SU-DHL-6 (cell line): ENCODE results near the gene COL12A1.

Experiments
- H2AFZ ChIP-seq: fragments of 200-600 bp; sonication (generic); 2 replicates; pipeline ENCODE4 v1.6.1; 2014; ENCODE audit warnings: low read depth, mild to moderate bottlenecking, moderate library complexity, mixed read lengths, antibody characterized with exemption, low read length; ENCODE audit not compliant: severe bottlenecking
- H3F3A ChIP-seq: fragments of 200-600 bp; shearing (Covaris generic); 2 replicates; pipeline ENCODE4 v1.6.0; 2016; ENCODE audit warnings: antibody characterized with exemption, mild to moderate bottlenecking; ENCODE audit not compliant: insufficient read depth
- H3K27ac ChIP-seq: fragments of 200-600 bp; sonication (generic); 2 replicates; pipeline ENCODE4 v1.5.1; 2016; ENCODE audit warnings: low read depth, mild to moderate bottlenecking, low read length, moderate library complexity, mixed read lengths
- H3K27me3 ChIP-seq: fragments of 200-600 bp; sonication (generic), shearing (Covaris generic); 2 replicates; pipeline ENCODE4 v1.6.0; 2014; ENCODE audit warnings: mild to moderate bottlenecking, low read length
- H3K36me3 ChIP-seq: fragments of 200-600 bp; sonication (generic); 2 replicates; pipeline ENCODE4 v1.6.1; 2014; ENCODE audit warnings: mild to moderate bottlenecking, low read length, mixed read lengths
- H3K4me2 ChIP-seq: fragments of 300-600, 200-600 bp; shearing (Covaris generic), sonication (generic); 2 replicates; pipeline ENCODE4 v1.6.0; 2014; ENCODE audit warnings: low read length, low read depth, mild to moderate bottlenecking; ENCODE audit not compliant: poor library complexity, severe bottlenecking
- H3K4me3 ChIP-seq: fragments of 200-600 bp; sonication (generic); 2 replicates; pipeline ENCODE4 v1.5.1; 2014; ENCODE audit warnings: antibody characterized with exemption, low read length, mild to moderate bottlenecking, mixed read lengths; ENCODE audit not compliant: insufficient read depth, poor library complexity, severe bottlenecking
- H3K79me2 ChIP-seq: fragments of 200-600 bp; sonication (generic); 2 replicates; pipeline ENCODE4 v1.6.1; 2014; ENCODE audit warnings: mild to moderate bottlenecking, low read length, moderate library complexity; ENCODE audit not compliant: insufficient read depth
- H3K9ac ChIP-seq: fragments of 200-600 bp; sonication (generic); 2 replicates; pipeline ENCODE4 v1.7.0; 2014; ENCODE audit warnings: mild to moderate bottlenecking, low read length
- H3K9me2 ChIP-seq: fragments of 200-600 bp; sonication (generic); replicated peaks from 2 replicates; pipeline ENCODE4 v1.6.1; 2014; ENCODE audit warnings: low read length; ENCODE audit not compliant: insufficient read depth
- H3K9me3 ChIP-seq: fragments of 200-600 bp; sonication (generic); 2 replicates; pipeline ENCODE4 v1.6.1; 2014; ENCODE audit warnings: low read length, mixed read lengths; ENCODE audit not compliant: insufficient read depth
- H4K20me1 ChIP-seq: fragments of 200-600 bp; sonication (generic); 2 replicates; pipeline ENCODE4 v1.6.1; 2014; ENCODE audit warnings: low read depth, mild to moderate bottlenecking, antibody characterized with exemption, low read length, moderate library complexity, mixed read lengths
- EZH2phosphoT487 ChIP-seq: fragments of 200-600 bp; sonication (generic), shearing (Covaris generic); conservative IDR thresholded peaks from 2 replicates; pipeline ENCODE4 v1.6.1; 2018; ENCODE audit warnings: mild to moderate bottlenecking, antibody characterized with exemption, low read length, moderate library complexity, mixed read lengths
- TF ChIP-seq, protein P1 (sequence below): fragments of 200-600 bp; sonication (generic); IDR thresholded peaks from one replicate; pipeline ENCODE4 v1.5.1; 2017; ENCODE audit warnings: antibody characterized with exemption, mild to moderate bottlenecking, low read length, moderate library complexity; ENCODE audit not compliant: insufficient read depth, poor library complexity, severe bottlenecking

Gene COL12A1

DNA sequence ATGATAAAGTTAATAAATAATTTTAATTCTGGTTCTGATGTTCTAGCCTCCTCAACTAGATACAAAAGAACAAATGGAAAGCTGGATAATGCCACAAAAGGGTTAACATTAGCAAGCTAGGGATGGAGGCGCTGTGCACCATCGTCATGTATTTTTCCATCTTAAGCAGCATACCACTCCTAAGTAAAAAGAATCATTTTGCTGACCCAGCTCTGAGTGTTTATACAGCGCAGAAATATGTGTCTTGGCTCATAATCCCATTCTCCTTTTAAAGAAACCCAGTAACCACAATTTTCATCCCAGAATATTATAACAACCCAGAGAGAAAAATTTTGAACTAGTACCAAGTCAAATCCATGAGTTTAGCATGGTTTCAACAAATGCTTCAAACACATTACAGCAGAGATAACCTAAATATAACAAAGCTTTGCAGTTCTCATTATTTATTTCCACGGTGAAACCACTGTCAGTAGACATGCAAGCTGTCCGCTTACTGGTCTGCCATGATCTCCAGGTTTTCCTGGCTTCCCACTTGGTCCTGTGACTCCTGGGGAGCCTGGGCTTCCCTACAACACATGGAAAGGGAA is 111.1 kb downstream of the COL12A1 start:
- Histone ChIP-seq H3K9me3 (no peaks in the 10 kb centered on the region), H3K27ac (no peak overlapping the region), H3K27me3 (no peaks in the 10 kb centered on the region), H4K20me1 (no peaks in the 10 kb centered on the region), H3K9ac (no peak overlapping the region), H3K4me3 (no peak overlapping the region), H3K4me2 (no peak overlapping the region), H3F3A (no peaks in the 10 kb centered on the region), H3K79me2 (no peaks in the 10 kb centered on the region), H2AFZ (no peak overlapping the region), H3K9me2 (no peaks in the 10 kb centered on the region), H3K36me3 (no peaks in the 10 kb centered on the region)
- TF ChIP-seq, protein P1, sequence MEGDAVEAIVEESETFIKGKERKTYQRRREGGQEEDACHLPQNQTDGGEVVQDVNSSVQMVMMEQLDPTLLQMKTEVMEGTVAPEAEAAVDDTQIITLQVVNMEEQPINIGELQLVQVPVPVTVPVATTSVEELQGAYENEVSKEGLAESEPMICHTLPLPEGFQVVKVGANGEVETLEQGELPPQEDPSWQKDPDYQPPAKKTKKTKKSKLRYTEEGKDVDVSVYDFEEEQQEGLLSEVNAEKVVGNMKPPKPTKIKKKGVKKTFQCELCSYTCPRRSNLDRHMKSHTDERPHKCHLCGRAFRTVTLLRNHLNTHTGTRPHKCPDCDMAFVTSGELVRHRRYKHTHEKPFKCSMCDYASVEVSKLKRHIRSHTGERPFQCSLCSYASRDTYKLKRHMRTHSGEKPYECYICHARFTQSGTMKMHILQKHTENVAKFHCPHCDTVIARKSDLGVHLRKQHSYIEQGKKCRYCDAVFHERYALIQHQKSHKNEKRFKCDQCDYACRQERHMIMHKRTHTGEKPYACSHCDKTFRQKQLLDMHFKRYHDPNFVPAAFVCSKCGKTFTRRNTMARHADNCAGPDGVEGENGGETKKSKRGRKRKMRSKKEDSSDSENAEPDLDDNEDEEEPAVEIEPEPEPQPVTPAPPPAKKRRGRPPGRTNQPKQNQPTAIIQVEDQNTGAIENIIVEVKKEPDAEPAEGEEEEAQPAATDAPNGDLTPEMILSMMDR, result no peak
- TF ChIP-seq EZH2phosphoT487, result no peak

GRCh38 chr6:75091467-75092190 is 114.2 kb downstream of the COL12A1 start:
- H2AFZ ChIP-seq, result no peak overlapping the region
- no peak overlapping the region for H3K9ac ChIP-seq
- H3K4me2 ChIP-seq, result no peak overlapping the region
- no peaks in the 10 kb centered on the region for H3K79me2 ChIP-seq
- no peaks in the 10 kb centered on the region for H3K27me3 ChIP-seq
- no peaks in the 10 kb centered on the region for H3F3A ChIP-seq
- no peaks in the 10 kb centered on the region for H3K9me2 ChIP-seq
- no peak overlapping the region for H3K27ac ChIP-seq
- no peaks in the 10 kb centered on the region for H3K36me3 ChIP-seq
- no peak overlapping the region for H3K4me3 ChIP-seq
- no peaks in the 10 kb centered on the region for H3K9me3 ChIP-seq
- H4K20me1 ChIP-seq, result no peaks in the 10 kb centered on the region
- TF ChIP-seq, protein P1, result no peak
- no peak for TF ChIP-seq EZH2phosphoT487

DNA sequence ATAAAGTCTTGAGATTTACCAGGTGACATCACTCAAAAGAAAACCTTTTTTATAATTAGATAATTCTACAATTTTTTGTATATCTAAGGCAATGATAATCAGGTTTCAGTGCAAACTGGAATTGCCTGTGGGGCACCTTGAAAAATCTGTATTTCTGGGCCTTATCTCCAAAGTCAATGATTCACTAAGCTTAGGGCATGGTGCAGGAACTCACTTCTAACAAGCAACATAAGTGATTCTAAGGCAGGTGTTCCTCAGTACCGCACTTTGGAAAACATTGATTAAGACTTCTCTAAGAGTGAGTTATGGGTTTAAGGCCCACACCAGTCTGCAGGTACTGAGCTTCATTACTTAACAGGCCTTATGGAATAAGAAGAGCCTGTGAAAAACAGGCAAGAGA is 115.3 kb downstream of the COL12A1 start:
- H2AFZ ChIP-seq, result no peak overlapping the region
- H3K79me2 ChIP-seq, result no peaks in the 10 kb centered on the region
- no peaks in the 10 kb centered on the region for H3K27me3 ChIP-seq
- no peaks in the 10 kb centered on the region for H4K20me1 ChIP-seq
- no peak overlapping the region for H3K9ac ChIP-seq
- H3K9me2 ChIP-seq, result no peaks in the 10 kb centered on the region
- TF ChIP-seq, protein P1, result no peak
- TF ChIP-seq EZH2phosphoT487, result no peak
- no peaks in the 10 kb centered on the region for H3K9me3 ChIP-seq
- no peak overlapping the region for H3K4me3 ChIP-seq
- no peak overlapping the region for H3K27ac ChIP-seq
- H3K36me3 ChIP-seq, result no peaks in the 10 kb centered on the region
- H3F3A ChIP-seq, result no peaks in the 10 kb centered on the region
- H3K4me2 ChIP-seq, result no peak overlapping the region
